HepG2 (cell line): ENCODE measurements around the gene RPS25. TPM values are rescaled to one million over a fixed set of nuclear protein-coding genes. Genes with fewer than 3 reads are reported as not detected.
A peak's percentile ranks its signal among the peaks of the same experiment; 100 is the strongest.

ENCODE experiments used
- CAMTA2 ChIP-seq: sonication (generic); formaldehyde crosslinking; IDR thresholded peaks from 2 replicates; pipeline ENCODE4 v1.4.0; 2020; ENCODE audit warnings: mild to moderate bottlenecking, missing genetic modification reagents, borderline replicate concordance
- DDIT3 ChIP-seq: sonication (generic); formaldehyde crosslinking; IDR thresholded peaks from 2 replicates; pipeline ENCODE4 v1.4.0; 2020; ENCODE audit warnings: mild to moderate bottlenecking, missing genetic modification reagents
- ETV5 ChIP-seq: IDR thresholded peaks from 2 replicates; pipeline ENCODE4 v1.6.1; 2018; ENCODE audit warnings: missing biosample characterization, missing genetic modification reagents, inconsistent platforms, borderline replicate concordance
- HES4 ChIP-seq: sonication (generic); formaldehyde crosslinking; IDR thresholded peaks from 2 replicates; pipeline ENCODE4 v1.9.0; 2021; ENCODE audit warnings: mild to moderate bottlenecking, missing genetic modification reagents, borderline replicate concordance
- KDM4B ChIP-seq: sonication (generic); formaldehyde crosslinking; IDR thresholded peaks from 2 replicates; pipeline ENCODE4 v1.4.0; 2020; ENCODE audit warnings: missing genetic modification reagents
- KLF11 ChIP-seq: IDR thresholded peaks from 2 replicates; pipeline ENCODE4 v1.6.1; 2016; ENCODE audit warnings: missing compliant biosample characterization
- NFAT5 ChIP-seq: sonication (generic); formaldehyde crosslinking; IDR thresholded peaks from 2 replicates; pipeline ENCODE4 v1.4.0; 2020; ENCODE audit warnings: missing genetic modification reagents
- NR3C1 ChIP-seq: sonication (generic); formaldehyde crosslinking; IDR thresholded peaks from 2 replicates; pipeline ENCODE4 v1.4.0; 2020; ENCODE audit warnings: missing genetic modification reagents
- PHF20 ChIP-seq: sonication (generic); formaldehyde crosslinking; IDR thresholded peaks from 2 replicates; pipeline ENCODE4 v1.5.0; 2020; ENCODE audit warnings: mild to moderate bottlenecking, missing genetic modification reagents
- SOX6 ChIP-seq, 2 experiments: fragments of 450-650 bp in 1 of 2; sonication (generic) in 1 of 2; formaldehyde crosslinking in 1 of 2; IDR thresholded peaks; 2 replicates each; pipeline versions ENCODE4 v1.4.0 to v1.6.1; 2017 to 2020; ENCODE audit warnings: antibody characterized with exemption in 1 of 2, mild to moderate bottlenecking in 1 of 2, missing genetic modification reagents in 1 of 2
- TOE1 ChIP-seq: sonication (generic); formaldehyde crosslinking; IDR thresholded peaks from 2 replicates; pipeline ENCODE4 v1.4.0; 2020; ENCODE audit warnings: mild to moderate bottlenecking, missing genetic modification reagents
- ZNF34 ChIP-seq: sonication (generic); formaldehyde crosslinking; IDR thresholded peaks from 2 replicates; pipeline ENCODE4 v1.4.0; 2020; ENCODE audit warnings: mild to moderate bottlenecking, missing genetic modification reagents, borderline replicate concordance
- ZNF557 ChIP-seq: sonication (generic); formaldehyde crosslinking; IDR thresholded peaks from 2 replicates; pipeline ENCODE4 v1.4.0; 2020; ENCODE audit warnings: missing genetic modification reagents
- ZNF572 ChIP-seq: sonication (generic); formaldehyde crosslinking; IDR thresholded peaks from 2 replicates; pipeline ENCODE4 v1.5.1; 2020; ENCODE audit warnings: mild to moderate bottlenecking, missing genetic modification reagents
- ZNF607 ChIP-seq: sonication (generic); formaldehyde crosslinking; IDR thresholded peaks from 2 replicates; pipeline ENCODE4 v1.5.1; 2020; ENCODE audit warnings: missing genetic modification reagents, mild to moderate bottlenecking, borderline replicate concordance
- ZNF629 ChIP-seq: sonication (generic); formaldehyde crosslinking; conservative IDR thresholded peaks from 2 replicates; pipeline ENCODE4 v1.5.0; 2020; ENCODE audit warnings: missing genetic modification reagents
- ZNF792 ChIP-seq: IDR thresholded peaks from 2 replicates; pipeline ENCODE4 v1.6.1; 2016
- ZSCAN20 ChIP-seq: sonication (generic); formaldehyde crosslinking; IDR thresholded peaks from 2 replicates; pipeline ENCODE4 v1.4.0; 2020; ENCODE audit warnings: missing genetic modification reagents, mild to moderate bottlenecking, borderline replicate concordance
- polyA plus RNA-seq, 8 experiments: library from polyadenylated mRNA; depleted of rRNA in 3 of 8; stranded (reverse) in 7 of 8; unstranded in 1 of 8; fragments of >200 nt; fragmentation: Illumina TruSeq in 4 of 8; extraction: Trizol in 4 of 8; gene quantifications; 2 replicates each; pipeline versions ENCODE4 v1.2.1 to v1.2.3, GENCODE V29; 2011 to 2016; ENCODE audit warnings: low read depth in 4 of 8, missing spikeins in 1 of 8, mixed read lengths in 1 of 8; ENCODE audit not compliant: insufficient read depth in 1 of 8
- total RNA-seq, 5 experiments: library from RNA; depleted of rRNA; stranded (reverse); fragments of >200 nt; fragmentation: Illumina TruSeq; extraction: Trizol; gene quantifications; 2 replicates each; pipeline ENCODE4 v1.2.3, GENCODE V29; 2016; ENCODE audit warnings: low read depth in 1 of 5
- TF ChIP-seq, protein P1 (sequence below): sonication (generic); formaldehyde crosslinking; conservative IDR thresholded peaks from 2 replicates; pipeline ENCODE4 v1.4.0; 2020; ENCODE audit warnings: mild to moderate bottlenecking, missing genetic modification reagents, moderate library complexity
- TF ChIP-seq, protein P2 (sequence below): sonication (generic); formaldehyde crosslinking; IDR thresholded peaks from 2 replicates; pipeline ENCODE4 v1.5.0; 2020; ENCODE audit warnings: mild to moderate bottlenecking, low read depth, missing genetic modification reagents, borderline replicate concordance

The RPS25 gene
- total and polyA plus RNA-seq, 2 of the 13 experiments (the other 11 are each of a cell fraction or from before 2014, with no cell fraction given): 839 to 1,415 TPM

DNA sequence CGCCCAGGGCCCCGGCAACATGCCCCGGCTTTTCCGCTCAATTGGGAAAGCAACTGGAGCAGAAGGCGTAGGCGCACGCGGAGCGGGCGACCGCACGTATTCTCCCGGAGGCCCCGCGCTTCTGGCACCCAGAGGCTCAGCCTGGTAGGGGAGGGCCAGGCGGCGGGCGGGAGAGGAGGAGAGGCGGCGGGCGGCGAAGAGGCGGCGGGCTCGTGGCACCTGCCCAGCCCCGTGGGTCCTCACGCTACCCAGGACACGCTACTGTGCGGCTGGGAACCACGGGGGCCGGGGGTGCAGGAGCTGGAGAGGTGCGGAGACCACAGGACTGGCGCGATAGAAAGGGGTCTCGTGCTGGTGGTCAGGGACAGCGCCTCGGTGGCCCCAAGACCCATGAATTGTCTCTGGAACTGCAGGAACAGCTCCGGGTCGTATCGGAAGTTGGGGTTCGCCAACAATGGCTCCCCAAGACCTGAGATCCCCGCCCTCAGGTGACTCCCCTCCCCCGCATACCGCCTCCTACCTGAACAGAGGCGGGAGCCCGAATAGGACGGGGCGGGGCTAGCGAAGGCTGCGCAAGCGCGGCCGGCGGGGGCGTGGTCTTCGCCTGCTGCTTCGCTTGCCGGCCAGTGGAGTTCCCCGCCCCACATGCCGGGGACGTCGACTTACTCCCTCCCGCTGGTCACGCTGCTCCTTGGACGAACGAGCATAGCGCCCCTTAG is 12.3 kb upstream of the RPS25 start, which contains the start of gene SLC37A4 (continued):
- TF ChIP-seq DDIT3 (CRISPR knock-in tag) (no peak), TOE1 (CRISPR knock-in tag) (no peak), ZNF629 (no peak; the same call in 1 of the 2 replicates), ZNF572 (CRISPR knock-in tag) (0 out of 2 replicates have a peak, but pooled peaks have one; percentile 36), CAMTA2 (no peak), SOX6 (IDR thresholded peaks at IDR 0.05) (no peak), SOX6 (CRISPR knock-in tag; IDR thresholded peaks at IDR 0.05) (peak; percentile 66; the same call in 1 of the 2 replicates), KDM4B (CRISPR knock-in tag) (0 out of 2 replicates have a peak, but pooled peaks have one; percentile 13), ZNF34 (CRISPR knock-in tag) (no peak), NFAT5 (CRISPR knock-in tag) (peak; percentile 77; the same call in 1 of the 2 replicates), NR3C1 (CRISPR knock-in tag) (no peak), ZNF557 (CRISPR knock-in tag) (peak; percentile 77; the same call in 1 of the 2 replicates), PHF20 (CRISPR knock-in tag) (0 out of 2 replicates have a peak, but pooled peaks have one; percentile 30), ETV5 (CRISPR knock-in tag) (peak; percentile 53), ZSCAN20 (CRISPR knock-in tag) (peak; percentile 45), ZNF792 (peak; percentile 77; the same call in 1 of the 2 replicates), KLF11 (peak; percentile 91; the same call in 1 of the 2 replicates), HES4 (peak; percentile 64; the same call in 1 of the 2 replicates), ZNF607 (CRISPR knock-in tag) (0 out of 2 replicates have a peak, but pooled peaks have one; percentile 31)
- TF ChIP-seq, protein P1, sequence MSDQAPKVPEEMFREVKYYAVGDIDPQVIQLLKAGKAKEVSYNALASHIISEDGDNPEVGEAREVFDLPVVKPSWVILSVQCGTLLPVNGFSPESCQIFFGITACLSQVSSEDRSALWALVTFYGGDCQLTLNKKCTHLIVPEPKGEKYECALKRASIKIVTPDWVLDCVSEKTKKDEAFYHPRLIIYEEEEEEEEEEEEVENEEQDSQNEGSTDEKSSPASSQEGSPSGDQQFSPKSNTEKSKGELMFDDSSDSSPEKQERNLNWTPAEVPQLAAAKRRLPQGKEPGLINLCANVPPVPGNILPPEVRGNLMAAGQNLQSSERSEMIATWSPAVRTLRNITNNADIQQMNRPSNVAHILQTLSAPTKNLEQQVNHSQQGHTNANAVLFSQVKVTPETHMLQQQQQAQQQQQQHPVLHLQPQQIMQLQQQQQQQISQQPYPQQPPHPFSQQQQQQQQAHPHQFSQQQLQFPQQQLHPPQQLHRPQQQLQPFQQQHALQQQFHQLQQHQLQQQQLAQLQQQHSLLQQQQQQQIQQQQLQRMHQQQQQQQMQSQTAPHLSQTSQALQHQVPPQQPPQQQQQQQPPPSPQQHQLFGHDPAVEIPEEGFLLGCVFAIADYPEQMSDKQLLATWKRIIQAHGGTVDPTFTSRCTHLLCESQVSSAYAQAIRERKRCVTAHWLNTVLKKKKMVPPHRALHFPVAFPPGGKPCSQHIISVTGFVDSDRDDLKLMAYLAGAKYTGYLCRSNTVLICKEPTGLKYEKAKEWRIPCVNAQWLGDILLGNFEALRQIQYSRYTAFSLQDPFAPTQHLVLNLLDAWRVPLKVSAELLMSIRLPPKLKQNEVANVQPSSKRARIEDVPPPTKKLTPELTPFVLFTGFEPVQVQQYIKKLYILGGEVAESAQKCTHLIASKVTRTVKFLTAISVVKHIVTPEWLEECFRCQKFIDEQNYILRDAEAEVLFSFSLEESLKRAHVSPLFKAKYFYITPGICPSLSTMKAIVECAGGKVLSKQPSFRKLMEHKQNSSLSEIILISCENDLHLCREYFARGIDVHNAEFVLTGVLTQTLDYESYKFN (CRISPR knock-in tag): peak; percentile 50
- TF ChIP-seq, protein P2, sequence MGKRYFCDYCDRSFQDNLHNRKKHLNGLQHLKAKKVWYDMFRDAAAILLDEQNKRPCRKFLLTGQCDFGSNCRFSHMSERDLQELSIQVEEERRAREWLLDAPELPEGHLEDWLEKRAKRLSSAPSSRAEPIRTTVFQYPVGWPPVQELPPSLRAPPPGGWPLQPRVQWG (CRISPR knock-in tag): no peak
